Chondrocyte (in vitro differentiated cells): ENCODE results near the gene FLYWCH1. TPM values are rescaled to one million over a fixed set of nuclear protein-coding genes. Genes with fewer than 3 reads are reported as not detected.

Source experiments
- DNase-seq: peaks from one replicate; pipeline ENCODE4 v3.0.0; 2021; ENCODE audit warnings: mixed read lengths, low spot score
- H3K27ac Mint-ChIP-seq: one replicate; pipeline ENCODE4 v1.8.0; 2021; ENCODE audit warnings: mild to moderate bottlenecking, moderate library complexity, mixed read lengths; ENCODE audit not compliant: unreplicated experiment
- H3K27me3 Mint-ChIP-seq: 2 replicates; pipeline ENCODE4 v1.8.0; 2021; ENCODE audit warnings: low read depth, mixed read lengths
- H3K36me3 Mint-ChIP-seq: 2 replicates; pipeline ENCODE4 v1.8.0; 2021; ENCODE audit warnings: low read depth, mixed read lengths
- H3K4me1 Mint-ChIP-seq: 2 replicates; pipeline ENCODE4 v1.8.0; 2021; ENCODE audit warnings: low read depth, mild to moderate bottlenecking, mixed read lengths
- H3K4me3 Mint-ChIP-seq: one replicate; pipeline ENCODE4 v1.8.0; 2021; ENCODE audit warnings: mild to moderate bottlenecking, moderate library complexity, mixed read lengths; ENCODE audit not compliant: unreplicated experiment
- H3K9me3 Mint-ChIP-seq: 2 replicates; pipeline ENCODE4 v1.8.0; 2021; ENCODE audit warnings: low read depth, mixed read lengths
- CTCF ChIP-seq: fragments of 200-600 bp; sonication (generic); IDR thresholded peaks from 2 replicates; pipeline ENCODE4 v1.5.0; 2021; ENCODE audit warnings: antibody characterized with exemption, mild to moderate bottlenecking, moderate library complexity
- total RNA-seq: library from RNA; stranded (reverse); gene quantifications from 3 replicates; pipeline ENCODE4 v1.2.1, GENCODE V29; 2021

The FLYWCH1 gene
- total RNA-seq, 1 donor from 2014 or later = 47.1 TPM

- H3K36me3 Mint-ChIP-seq = no peaks in the 10 kb centered on the region
- peaks cover 15% of the 10 kb centered on the region for H3K4me1 Mint-ChIP-seq
- no peaks in the 10 kb centered on the region for H3K9me3 Mint-ChIP-seq
- DNase-seq = peak; percentile 81
- H3K27ac Mint-ChIP-seq = no peak within 1 kb of the TSS
- peak; percentile 17 for TF ChIP-seq CTCF
- peak within 1 kb of the TSS; percentile 60 for H3K4me3 Mint-ChIP-seq
- peaks cover 20% of the 10 kb centered on the region for H3K27me3 Mint-ChIP-seq
Observed at GRCh38 chr16:2963723-2964474, 52.2 kb downstream of the FLYWCH1 start, which contains the start of gene KREMEN2. Gene KREMEN2, plus strand, starts transcription at chr16:2964275. Its CDS starts 246 bp downstream, at chr16:2964521.

- Mint-ChIP-seq H3K4me3 (no peak overlapping the region), H3K27me3 (peaks cover 17% of the 10 kb centered on the region), H3K27ac (no peak overlapping the region), H3K36me3 (no peaks in the 10 kb centered on the region), H3K9me3 (no peaks in the 10 kb centered on the region), H3K4me1 (peaks cover 15% of the 10 kb centered on the region)
- TF ChIP-seq CTCF = no peak
- DNase-seq = no peak
Observed at GRCh38 chr16:2964475-2965336, 53.0 kb downstream of the FLYWCH1 start.

- peaks cover 21% of the 10 kb centered on the region for H3K4me1 Mint-ChIP-seq
- no peak overlapping the region for H3K4me3 Mint-ChIP-seq
- H3K36me3 Mint-ChIP-seq = no peaks in the 10 kb centered on the region
- no peak for TF ChIP-seq CTCF
- peaks cover 11% of the 10 kb centered on the region for H3K27me3 Mint-ChIP-seq
- no peaks in the 10 kb centered on the region for H3K9me3 Mint-ChIP-seq
- no peak overlapping the region for H3K27ac Mint-ChIP-seq
- peak; percentile 88 for DNase-seq
Observed at GRCh38 chr16:2966043-2966807, 54.5 kb downstream of the FLYWCH1 start.

- Mint-ChIP-seq H3K36me3 (no peaks in the 10 kb centered on the region), H3K9me3 (no peaks in the 10 kb centered on the region), H3K4me3 (no peak overlapping the region), H3K4me1 (peaks cover 21% of the 10 kb centered on the region), H3K27ac (no peak overlapping the region), H3K27me3 (peaks cover 9% of the 10 kb centered on the region)
- no peak for DNase-seq
- no peak for TF ChIP-seq CTCF
Observed at GRCh38 chr16:2966808-2967191, 55.1 kb downstream of the FLYWCH1 start.

- Mint-ChIP-seq H3K4me3 (no peak overlapping the region), H3K27ac (no peak overlapping the region), H3K4me1 (peaks cover 21% of the 10 kb centered on the region), H3K9me3 (no peaks in the 10 kb centered on the region), H3K36me3 (no peaks in the 10 kb centered on the region), H3K27me3 (peaks cover 7% of the 10 kb centered on the region)
- DNase-seq = no peak
- TF ChIP-seq CTCF = no peak
Observed at GRCh38 chr16:2967211-2967631, 55.5 kb downstream of the FLYWCH1 start.
